AG09309 (cell line): ENCODE data around the gene NPS.

Source experiments
- DNase-seq: peaks from one replicate; pipeline ENCODE4 v3.0.0-alpha.2; 2010; ENCODE audit warnings: low read depth
- H3K4me3 ChIP-seq: 2 replicates; pipeline ENCODE4 v1.5.1; 2011; ENCODE audit warnings: mild to moderate bottlenecking, low read depth, low read length, moderate library complexity; ENCODE audit not compliant: control insufficient read depth
- TF ChIP-seq, protein P1 (sequence below): IDR thresholded peaks from 2 replicates; pipeline ENCODE4 v1.5.1; 2011; ENCODE audit warnings: mild to moderate bottlenecking, low read depth, low read length, inconsistent platforms; ENCODE audit not compliant: insufficient read depth, control insufficient read depth; ENCODE audit errors: missing control alignments

Gene NPS

DNA sequence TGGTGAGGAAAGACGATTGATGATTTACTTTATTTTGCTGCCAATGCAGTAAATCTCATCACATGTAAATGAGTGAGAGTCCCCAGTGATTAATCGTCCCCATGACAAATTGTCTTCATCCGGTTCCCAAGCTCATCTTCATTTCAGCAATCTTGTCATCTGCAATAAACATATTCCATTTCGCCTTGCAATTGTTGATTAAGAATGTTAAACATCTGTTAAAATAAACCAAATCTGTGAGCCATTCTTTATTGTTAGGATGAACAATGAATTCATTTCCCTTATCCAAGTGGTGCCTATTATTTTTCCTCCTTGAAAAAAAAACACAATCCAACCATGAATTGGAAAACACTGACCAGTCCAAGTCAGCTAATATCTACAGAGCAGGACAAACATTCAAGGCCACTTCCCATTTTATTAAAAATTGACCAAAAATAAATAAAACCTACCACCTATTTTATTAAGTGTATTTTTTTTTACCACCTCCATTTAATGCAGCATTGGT lies 36.5 kb downstream of the NPS start:
- TF ChIP-seq, protein P1, sequence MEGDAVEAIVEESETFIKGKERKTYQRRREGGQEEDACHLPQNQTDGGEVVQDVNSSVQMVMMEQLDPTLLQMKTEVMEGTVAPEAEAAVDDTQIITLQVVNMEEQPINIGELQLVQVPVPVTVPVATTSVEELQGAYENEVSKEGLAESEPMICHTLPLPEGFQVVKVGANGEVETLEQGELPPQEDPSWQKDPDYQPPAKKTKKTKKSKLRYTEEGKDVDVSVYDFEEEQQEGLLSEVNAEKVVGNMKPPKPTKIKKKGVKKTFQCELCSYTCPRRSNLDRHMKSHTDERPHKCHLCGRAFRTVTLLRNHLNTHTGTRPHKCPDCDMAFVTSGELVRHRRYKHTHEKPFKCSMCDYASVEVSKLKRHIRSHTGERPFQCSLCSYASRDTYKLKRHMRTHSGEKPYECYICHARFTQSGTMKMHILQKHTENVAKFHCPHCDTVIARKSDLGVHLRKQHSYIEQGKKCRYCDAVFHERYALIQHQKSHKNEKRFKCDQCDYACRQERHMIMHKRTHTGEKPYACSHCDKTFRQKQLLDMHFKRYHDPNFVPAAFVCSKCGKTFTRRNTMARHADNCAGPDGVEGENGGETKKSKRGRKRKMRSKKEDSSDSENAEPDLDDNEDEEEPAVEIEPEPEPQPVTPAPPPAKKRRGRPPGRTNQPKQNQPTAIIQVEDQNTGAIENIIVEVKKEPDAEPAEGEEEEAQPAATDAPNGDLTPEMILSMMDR, result no peak
- H3K4me3 ChIP-seq, result no peak overlapping the region
- no peak for DNase-seq

DNA sequence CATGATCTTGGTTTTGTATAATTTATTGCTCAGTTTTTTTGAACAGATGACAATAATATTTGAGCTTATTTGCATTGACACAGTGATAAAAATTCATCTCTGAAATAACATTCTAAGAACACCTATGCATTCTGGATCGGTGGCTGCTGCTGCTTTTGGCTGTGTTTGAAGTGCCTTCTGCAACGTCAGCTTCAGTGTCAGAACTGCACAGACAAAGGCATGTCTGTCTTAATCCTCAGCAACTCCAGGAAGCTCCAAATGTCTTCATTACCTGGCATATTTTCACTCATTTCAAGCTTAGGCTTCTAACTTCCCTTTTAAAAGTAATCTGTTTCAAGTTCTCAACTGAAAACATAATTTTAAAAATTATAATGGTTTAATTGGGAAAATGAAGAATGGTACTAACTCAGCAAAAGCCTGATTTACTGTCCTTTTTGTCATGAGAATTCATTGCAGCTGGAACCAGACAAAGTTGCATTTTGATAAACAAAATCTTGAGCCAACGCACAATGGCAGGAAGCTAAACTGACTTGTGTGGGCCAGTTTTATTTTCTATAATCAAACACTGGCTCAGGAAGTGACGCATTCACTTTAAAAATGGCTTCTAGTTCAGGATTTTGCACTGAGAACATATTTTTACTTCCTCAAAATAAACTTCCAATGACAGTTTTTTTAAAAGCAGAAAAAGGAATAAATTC lies 38.7 kb downstream of the NPS start:
- TF ChIP-seq, protein P1, result no peak
- DNase-seq, result no peak
- H3K4me3 ChIP-seq, result no peak overlapping the region

DNA sequence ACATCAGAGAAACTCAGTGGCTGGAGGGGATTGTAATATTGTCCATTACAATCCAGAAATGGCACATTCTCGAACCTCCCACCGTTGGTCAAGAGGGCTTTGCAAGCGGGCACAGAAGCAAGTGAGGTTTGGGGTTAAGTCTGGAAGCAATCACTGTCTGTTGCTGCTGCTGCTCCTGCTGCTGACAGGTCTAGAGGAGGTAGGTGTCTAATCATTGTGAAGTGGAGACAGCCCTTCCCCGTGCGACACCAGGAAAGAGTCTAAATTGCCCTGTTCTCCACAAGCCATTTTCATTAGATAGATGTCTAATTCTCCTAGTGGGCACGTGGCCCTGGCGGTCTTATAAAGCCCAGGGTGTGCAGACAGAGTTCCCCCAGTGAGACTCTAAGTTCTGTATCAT lies 43.5 kb downstream of the NPS start:
- H3K4me3 ChIP-seq, result no peak overlapping the region
- no peak for DNase-seq
- TF ChIP-seq, protein P1, result no peak

DNA sequence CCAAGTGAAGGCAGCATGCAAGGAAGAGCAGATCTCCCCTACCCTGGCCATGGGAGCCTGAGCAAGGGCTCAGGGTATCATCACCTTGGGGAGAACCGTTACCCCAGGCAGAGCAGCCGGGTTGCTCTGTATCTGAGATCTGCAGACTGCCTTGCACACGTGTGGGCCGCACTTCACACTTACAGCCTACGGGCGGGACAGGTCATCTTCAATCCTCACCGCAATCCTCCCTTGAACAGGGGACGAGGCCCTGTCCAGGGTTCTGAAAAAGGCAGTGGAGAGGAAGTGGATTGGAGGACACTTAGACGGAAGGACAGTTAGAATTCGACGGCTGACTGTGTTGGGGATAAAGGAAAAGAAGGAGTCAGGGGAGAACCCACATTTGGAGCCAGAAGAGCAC lies 51.4 kb downstream of the NPS start:
- TF ChIP-seq, protein P1, result no peak
- DNase-seq, result no peak
- H3K4me3 ChIP-seq, result no peak overlapping the region
